Neuron (in vitro differentiated cells): ENCODE results near the gene PCNX2.

Source experiments
- H2AFZ ChIP-seq: one replicate; pipeline ENCODE4 v1.6.1; 2013; ENCODE audit warnings: low read depth, mild to moderate bottlenecking, inconsistent platforms, low read length, moderate library complexity
- H3K27me3 ChIP-seq: one replicate; pipeline ENCODE4 v1.6.1; 2013; ENCODE audit warnings: low read length; ENCODE audit not compliant: insufficient read depth
- H3K36me3 ChIP-seq: one replicate; pipeline ENCODE4 v1.6.1; 2013; ENCODE audit warnings: low read length; ENCODE audit not compliant: insufficient read depth
- H3K4me1 ChIP-seq: one replicate; pipeline ENCODE4 v1.6.1; 2013; ENCODE audit warnings: low read length; ENCODE audit not compliant: insufficient read depth
- H3K4me3 ChIP-seq: 2 replicates; pipeline ENCODE4 v1.5.1; 2013; ENCODE audit warnings: mild to moderate bottlenecking, low read length, moderate library complexity
- H3K9me3 ChIP-seq: one replicate; pipeline ENCODE4 v1.6.1; 2013; ENCODE audit warnings: low read length

The PCNX2 gene

GRCh38 chr1:233261206-233261605 is 34.3 kb downstream of the PCNX2 start:
- H3K27me3 ChIP-seq = no peaks in the 10 kb centered on the region
- H2AFZ ChIP-seq = peak overlapping the region; percentile 3
- H3K9me3 ChIP-seq = no peaks in the 10 kb centered on the region
- H3K36me3 ChIP-seq = peaks cover 16% of the 10 kb centered on the region
- no peak overlapping the region for H3K4me3 ChIP-seq
- H3K4me1 ChIP-seq = peaks cover 13% of the 10 kb centered on the region

DNA sequence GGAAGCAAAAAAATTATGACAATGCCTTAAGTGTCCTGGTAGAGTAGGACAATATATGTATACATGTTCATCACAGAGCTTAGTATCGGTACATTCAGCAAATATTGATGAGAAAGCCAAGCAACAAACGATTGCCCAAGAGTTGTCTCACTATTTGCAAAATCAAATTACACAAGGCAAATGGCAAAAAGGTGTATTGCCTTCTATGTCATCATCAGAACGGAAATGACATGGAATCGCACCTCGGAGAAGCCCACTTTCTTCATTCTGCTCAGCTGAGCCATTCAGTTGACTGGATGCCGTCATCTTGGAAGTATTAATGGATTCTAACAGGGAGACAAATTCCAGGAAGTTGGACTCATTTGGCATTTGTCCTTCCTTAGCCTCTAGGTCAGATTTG is 37.7 kb downstream of the PCNX2 start:
- Histone ChIP-seq H3K4me3 (no peak overlapping the region), H3K27me3 (no peaks in the 10 kb centered on the region), H3K9me3 (no peaks in the 10 kb centered on the region), H2AFZ (no peak overlapping the region), H3K36me3 (peaks cover 16% of the 10 kb centered on the region), H3K4me1 (peaks cover 21% of the 10 kb centered on the region)

- Histone ChIP-seq H2AFZ (no peak overlapping the region), H3K4me1 (peaks cover 17% of the 10 kb centered on the region), H3K4me3 (no peak overlapping the region)
Observed at GRCh38 chr1:233256789-233257188, 38.7 kb downstream of the PCNX2 start.

DNA sequence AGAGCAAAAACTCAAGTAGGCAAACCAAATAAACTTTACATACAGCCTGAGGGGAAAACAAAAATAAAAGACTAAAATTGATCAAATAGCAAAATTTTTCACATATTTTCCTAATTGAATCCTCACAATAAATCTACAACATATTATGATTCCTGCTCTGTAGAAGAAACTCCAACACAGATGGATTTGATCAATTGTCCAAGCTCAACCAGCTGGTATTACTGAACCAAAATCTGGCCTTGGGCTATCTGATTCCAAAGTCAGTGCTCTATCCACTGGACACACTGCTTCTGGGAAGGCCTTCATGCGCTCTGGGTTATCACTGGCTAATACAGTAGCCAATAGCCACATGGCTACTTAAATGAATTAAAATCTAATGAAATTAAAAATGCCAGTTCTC is 39.3 kb downstream of the PCNX2 start:
- H3K36me3 ChIP-seq = peaks cover 20% of the 10 kb centered on the region
- H3K27me3 ChIP-seq = no peaks in the 10 kb centered on the region
- H2AFZ ChIP-seq = no peak overlapping the region
- H3K9me3 ChIP-seq = no peaks in the 10 kb centered on the region
- H3K4me3 ChIP-seq = no peak overlapping the region
- H3K4me1 ChIP-seq = peaks cover 11% of the 10 kb centered on the region

More at GRCh38 chr1:233256789-233257188, 38.7 kb downstream of the PCNX2 start:
- Histone ChIP-seq H3K27me3 (no peaks in the 10 kb centered on the region), H3K36me3 (peaks cover 18% of the 10 kb centered on the region), H3K9me3 (no peaks in the 10 kb centered on the region)

DNA sequence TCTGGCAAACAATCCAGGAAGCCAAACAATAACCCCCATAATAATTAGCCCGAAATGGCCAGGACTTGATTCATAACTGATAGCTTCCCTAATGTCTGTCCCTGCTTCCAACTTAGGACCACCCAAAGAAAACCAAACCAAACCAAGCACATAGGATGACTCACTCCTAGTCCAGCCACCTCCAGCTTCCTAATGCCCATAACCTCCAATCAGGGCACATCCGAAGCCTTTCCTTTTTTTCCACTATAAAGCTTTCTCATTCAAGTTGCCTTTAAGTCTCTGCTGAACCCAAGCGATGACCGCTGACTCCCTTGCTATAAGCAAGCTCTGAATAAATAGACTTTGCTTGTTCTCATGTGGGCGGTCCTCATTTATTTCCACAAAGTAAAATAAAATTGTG is 40.4 kb downstream of the PCNX2 start:
- no peaks in the 10 kb centered on the region for H3K27me3 ChIP-seq
- H3K9me3 ChIP-seq = no peaks in the 10 kb centered on the region
- H3K36me3 ChIP-seq = peaks cover 21% of the 10 kb centered on the region
- H3K4me3 ChIP-seq = no peak overlapping the region
- H3K4me1 ChIP-seq = peaks cover 8% of the 10 kb centered on the region
- H2AFZ ChIP-seq = no peak overlapping the region

DNA sequence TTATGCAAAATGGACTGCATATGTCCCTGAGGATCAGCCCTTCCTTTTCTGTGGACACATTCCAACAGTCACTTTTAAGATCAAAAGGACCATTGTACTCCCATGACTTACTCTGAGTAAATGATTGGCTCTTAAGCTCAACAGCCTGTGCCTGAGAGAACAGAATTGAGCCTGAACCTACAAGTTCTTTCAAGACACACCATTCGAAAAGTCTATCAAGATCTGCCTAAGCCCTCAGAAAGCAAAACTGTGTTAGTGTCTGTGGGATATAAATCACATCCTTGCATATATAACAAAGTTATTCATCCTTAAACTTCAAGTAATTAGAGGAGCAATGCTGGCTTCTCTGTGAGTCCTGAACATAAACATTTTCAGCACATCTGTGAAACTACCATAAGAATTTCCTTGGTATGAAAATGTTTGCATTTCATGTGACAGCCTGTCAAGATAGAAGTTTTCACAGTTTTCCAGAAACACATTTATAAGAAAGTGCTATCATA is 41.6 kb downstream of the PCNX2 start:
- no peak overlapping the region for H3K4me3 ChIP-seq
- peaks cover 8% of the 10 kb centered on the region for H3K4me1 ChIP-seq
- peaks cover 20% of the 10 kb centered on the region for H3K36me3 ChIP-seq
- no peaks in the 10 kb centered on the region for H3K9me3 ChIP-seq
- H2AFZ ChIP-seq = no peak overlapping the region
- H3K27me3 ChIP-seq = no peaks in the 10 kb centered on the region

GRCh38 chr1:233253231-233253831 is 42.2 kb downstream of the PCNX2 start:
- Histone ChIP-seq H3K9me3 (no peaks in the 10 kb centered on the region), H3K36me3 (peaks cover 15% of the 10 kb centered on the region), H3K27me3 (no peaks in the 10 kb centered on the region), H3K4me1 (peaks cover 8% of the 10 kb centered on the region), H2AFZ (no peak overlapping the region), H3K4me3 (no peak overlapping the region)

- no peak overlapping the region for H2AFZ ChIP-seq
- H3K9me3 ChIP-seq = no peaks in the 10 kb centered on the region
- H3K36me3 ChIP-seq = peaks cover 11% of the 10 kb centered on the region
- peaks cover 8% of the 10 kb centered on the region for H3K4me1 ChIP-seq
- H3K4me3 ChIP-seq = no peak overlapping the region
- H3K27me3 ChIP-seq = no peaks in the 10 kb centered on the region
Observed at GRCh38 chr1:233252441-233252840, 43.1 kb downstream of the PCNX2 start.

DNA sequence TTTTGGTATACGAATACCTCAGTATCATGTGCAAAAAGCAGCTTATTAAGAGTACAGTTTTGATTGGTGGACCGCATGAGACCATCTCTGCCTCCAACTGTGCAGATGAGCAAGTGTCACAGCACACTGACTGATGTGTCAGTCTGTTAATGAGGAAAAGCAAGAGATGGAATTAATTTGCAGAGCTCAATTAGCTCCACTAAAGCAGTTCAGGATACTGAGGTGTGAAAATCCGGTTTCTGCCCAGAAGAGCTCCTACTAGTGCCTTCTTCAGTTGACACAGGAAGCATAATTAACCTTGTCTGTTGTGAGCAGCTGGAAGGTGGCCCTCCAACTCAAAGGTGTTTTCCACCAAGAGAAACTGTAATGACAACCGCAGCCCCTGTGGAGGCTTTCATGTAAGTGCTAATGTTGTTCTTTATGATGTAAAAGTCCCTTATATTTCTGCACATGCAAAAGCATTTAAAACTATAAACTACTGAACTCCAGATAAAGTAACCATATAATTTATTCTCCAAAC is 44.3 kb downstream of the PCNX2 start:
- H3K4me3 ChIP-seq = no peak overlapping the region
- peaks cover 11% of the 10 kb centered on the region for H3K36me3 ChIP-seq
- no peaks in the 10 kb centered on the region for H3K9me3 ChIP-seq
- peaks cover 8% of the 10 kb centered on the region for H3K4me1 ChIP-seq
- H3K27me3 ChIP-seq = no peaks in the 10 kb centered on the region
- H2AFZ ChIP-seq = no peak overlapping the region

GRCh38 chr1:233248014-233248413 is 47.5 kb downstream of the PCNX2 start:
- Histone ChIP-seq H3K36me3 (peaks cover 11% of the 10 kb centered on the region), H3K9me3 (no peaks in the 10 kb centered on the region), H3K4me3 (no peak overlapping the region), H2AFZ (no peak overlapping the region), H3K4me1 (no peaks in the 10 kb centered on the region), H3K27me3 (no peaks in the 10 kb centered on the region)

DNA sequence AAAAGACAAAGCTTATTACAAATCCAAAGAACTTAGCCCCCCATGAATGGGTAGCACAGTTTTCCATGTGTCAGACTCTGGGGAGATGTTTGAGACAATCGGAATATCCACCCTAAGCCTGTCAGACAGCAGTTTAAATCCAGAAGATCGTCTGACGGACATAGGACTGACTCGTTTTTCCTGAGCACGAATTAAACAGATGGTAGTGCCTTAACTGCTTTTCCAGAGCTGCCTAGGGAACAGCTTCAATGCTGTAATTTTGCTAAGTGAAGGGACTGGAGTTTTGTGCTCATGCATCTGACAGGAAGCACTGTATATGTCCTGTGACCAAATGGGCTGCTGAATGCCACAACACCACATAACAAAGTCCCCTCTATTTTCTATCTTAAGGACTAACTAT is 48.6 kb downstream of the PCNX2 start:
- Histone ChIP-seq H3K36me3 (peaks cover 10% of the 10 kb centered on the region), H3K4me3 (no peak overlapping the region), H3K27me3 (no peaks in the 10 kb centered on the region), H2AFZ (no peak overlapping the region), H3K9me3 (no peaks in the 10 kb centered on the region), H3K4me1 (no peaks in the 10 kb centered on the region)

- Histone ChIP-seq H3K4me3 (no peak overlapping the region), H2AFZ (no peak overlapping the region), H3K9me3 (no peaks in the 10 kb centered on the region), H3K36me3 (peaks cover 6% of the 10 kb centered on the region), H3K27me3 (no peaks in the 10 kb centered on the region), H3K4me1 (no peaks in the 10 kb centered on the region)
Observed at GRCh38 chr1:233245191-233245765, 50.2 kb downstream of the PCNX2 start.

DNA sequence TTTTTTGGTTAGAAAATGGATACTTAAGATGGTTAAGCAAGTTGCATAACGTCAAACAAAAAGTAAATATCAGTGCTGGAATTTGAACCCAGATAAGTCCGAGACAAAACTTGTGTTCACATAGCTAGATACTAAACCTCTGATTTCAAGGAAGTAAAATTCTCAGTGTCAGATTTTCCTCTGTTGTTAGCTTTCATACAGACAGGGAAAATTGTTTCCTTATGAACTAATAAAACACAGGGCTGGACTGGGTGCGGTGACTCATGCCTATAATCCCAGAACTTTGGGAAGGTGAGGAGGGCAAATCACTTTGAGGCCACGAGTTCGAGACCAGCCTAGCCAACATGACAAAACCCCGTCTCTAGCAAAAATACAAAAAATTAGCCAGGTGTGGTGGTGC is 51.3 kb downstream of the PCNX2 start:
- Histone ChIP-seq H3K4me1 (no peaks in the 10 kb centered on the region), H2AFZ (no peak overlapping the region), H3K9me3 (no peaks in the 10 kb centered on the region), H3K36me3 (peaks cover 2% of the 10 kb centered on the region), H3K27me3 (no peaks in the 10 kb centered on the region), H3K4me3 (no peak overlapping the region)
